H9 (cell line): ENCODE data around the gene KCNMA1. TPM values are rescaled to one million over a fixed set of nuclear protein-coding genes. Genes with fewer than 3 reads are reported as not detected.

Experiments
- DNase-seq: peaks from one replicate; pipeline ENCODE4 v3.0.0-alpha.2; 2017
- H2AFZ ChIP-seq: one replicate; pipeline ENCODE4 v1.6.1; 2013; ENCODE audit warnings: mild to moderate bottlenecking, low read length, control low read depth, moderate library complexity
- H2AK5ac ChIP-seq: 2 replicates; pipeline ENCODE4 v1.6.1; 2013; ENCODE audit warnings: low read length, control low read depth, mixed read lengths; ENCODE audit not compliant: insufficient read length
- H2BK120ac ChIP-seq: one replicate; pipeline ENCODE4 v1.6.1; 2013; ENCODE audit warnings: low read depth, mild to moderate bottlenecking, low read length, control low read depth, inconsistent platforms; ENCODE audit not compliant: poor library complexity, severe bottlenecking
- H2BK12ac ChIP-seq: 2 replicates; pipeline ENCODE4 v1.6.1; 2013; ENCODE audit warnings: low read length, control low read depth, mixed read lengths, low read depth; ENCODE audit not compliant: insufficient read length
- H2BK15ac ChIP-seq: 2 replicates; pipeline ENCODE4 v1.6.1; 2013; ENCODE audit warnings: low read depth, low read length, control low read depth
- H2BK20ac ChIP-seq: one replicate; pipeline ENCODE4 v1.6.1; 2013; ENCODE audit warnings: low read depth, mild to moderate bottlenecking, low read length, control low read depth, inconsistent platforms; ENCODE audit not compliant: poor library complexity, severe bottlenecking
- H2BK5ac ChIP-seq: 2 replicates; pipeline ENCODE4 v1.6.1; 2013; ENCODE audit warnings: low read length, control low read depth, mixed read lengths; ENCODE audit not compliant: insufficient read length
- H3K14ac ChIP-seq: 2 replicates; pipeline ENCODE4 v1.6.1; 2013; ENCODE audit warnings: low read length, control low read depth; ENCODE audit not compliant: insufficient read depth
- H3K18ac ChIP-seq: 2 replicates; pipeline ENCODE4 v1.6.1; 2013; ENCODE audit warnings: low read depth, mild to moderate bottlenecking, mixed read lengths, low read length, control low read depth; ENCODE audit not compliant: insufficient read length
- H3K23ac ChIP-seq: 2 replicates; pipeline ENCODE4 v1.6.1; 2013; ENCODE audit warnings: low read length, control low read depth, mixed read lengths, low read depth; ENCODE audit not compliant: insufficient read length
- H3K23me2 ChIP-seq: 2 replicates; pipeline ENCODE4 v1.6.1; 2013; ENCODE audit warnings: low read depth, mild to moderate bottlenecking, mixed read lengths, low read length, control low read depth; ENCODE audit not compliant: insufficient read length, poor library complexity, severe bottlenecking
- H3K27ac ChIP-seq: 2 replicates; pipeline ENCODE4 v1.5.1; 2013; ENCODE audit warnings: low read length, control low read depth, mixed read lengths, low read depth; ENCODE audit not compliant: insufficient read length
- H3K27me3 ChIP-seq: 2 replicates; pipeline ENCODE4 v1.6.1; 2013; ENCODE audit warnings: low read length, control low read depth, inconsistent platforms; ENCODE audit not compliant: insufficient read depth
- H3K4ac ChIP-seq: 2 replicates; pipeline ENCODE4 v1.6.1; 2013; ENCODE audit warnings: low read depth, mild to moderate bottlenecking, control low read depth, inconsistent platforms, low read length, moderate library complexity
- H3K4me1 ChIP-seq: 2 replicates; pipeline ENCODE4 v1.6.1; 2013; ENCODE audit warnings: low read length, control low read depth, inconsistent platforms; ENCODE audit not compliant: insufficient read depth
- H3K4me2 ChIP-seq: 2 replicates; pipeline ENCODE4 v1.6.1; 2013; ENCODE audit warnings: low read length, control low read depth, mixed read lengths; ENCODE audit not compliant: insufficient read length, insufficient read depth
- H3K56ac ChIP-seq: 2 replicates; pipeline ENCODE4 v1.6.1; 2013; ENCODE audit warnings: low read depth, mild to moderate bottlenecking, mixed read lengths, low read length, control low read depth; ENCODE audit not compliant: insufficient read length
- H3K79me1 ChIP-seq: 2 replicates; pipeline ENCODE4 v1.6.1; 2013; ENCODE audit warnings: low read depth, mild to moderate bottlenecking, moderate library complexity, low read length, control low read depth, inconsistent platforms; ENCODE audit not compliant: insufficient read depth, poor library complexity, severe bottlenecking
- H3K79me2 ChIP-seq: 2 replicates; pipeline ENCODE4 v1.6.1; 2013; ENCODE audit warnings: low read length, control low read depth, inconsistent platforms; ENCODE audit not compliant: insufficient read depth
- H3K9ac ChIP-seq: 2 replicates; pipeline ENCODE4 v1.6.1; 2013; ENCODE audit warnings: low read length, control low read depth, mixed read lengths; ENCODE audit not compliant: insufficient read length; ENCODE audit errors: extremely low read depth
- H3K9me3 ChIP-seq: one replicate; pipeline ENCODE4 v1.6.1; 2013; ENCODE audit warnings: low read depth, low read length, inconsistent platforms; ENCODE audit not compliant: control insufficient read depth
- H3T11ph ChIP-seq: one replicate; pipeline ENCODE4 v1.6.1; 2013; ENCODE audit warnings: mild to moderate bottlenecking, low read length, control low read depth, inconsistent platforms
- H4K20me1 ChIP-seq: one replicate; pipeline ENCODE4 v1.6.1; 2013; ENCODE audit not compliant: control insufficient read depth, insufficient read length, insufficient read depth
- H4K5ac ChIP-seq: 2 replicates; pipeline ENCODE4 v1.6.1; 2013; ENCODE audit warnings: low read depth, mild to moderate bottlenecking, mixed read lengths, low read length, control low read depth; ENCODE audit not compliant: insufficient read length
- H4K8ac ChIP-seq: replicated peaks from 2 replicates; pipeline ENCODE4 v1.6.1; 2013; ENCODE audit warnings: low read length, control low read depth, mixed read lengths, low read depth; ENCODE audit not compliant: insufficient read length
- H4K91ac ChIP-seq: 2 replicates; pipeline ENCODE4 v1.6.1; 2013; ENCODE audit warnings: low read depth, mild to moderate bottlenecking, moderate library complexity, mixed read lengths, low read length, control low read depth; ENCODE audit not compliant: insufficient read length
- H3K27ac Mint-ChIP-seq, 3 experiments: 2 replicates in 2 of 3; 3 replicates in 1 of 3; pipeline ENCODE4 v1.8.0; 2020 to 2021; ENCODE audit warnings: mixed read lengths in 3 of 3, mild to moderate bottlenecking in 1 of 3, moderate library complexity in 1 of 3
- H3K27me3 Mint-ChIP-seq: 2 replicates; pipeline ENCODE4 v1.8.0; 2021; ENCODE audit warnings: low read depth, mild to moderate bottlenecking, moderate library complexity, mixed read lengths
- H3K36me3 Mint-ChIP-seq, 3 experiments: 2 replicates in 2 of 3; 3 replicates in 1 of 3; pipeline ENCODE4 v1.8.0; 2020 to 2021; ENCODE audit warnings: low read depth in 3 of 3, mixed read lengths in 3 of 3; ENCODE audit not compliant: insufficient read depth in 1 of 3
- H3K4me1 Mint-ChIP-seq, 2 experiments: 2 replicates each; pipeline ENCODE4 v1.8.0; 2020; ENCODE audit warnings: mixed read lengths in 2 of 2
- H3K4me3 Mint-ChIP-seq, 2 experiments: 2 replicates in 1 of 2; 3 replicates in 1 of 2; pipeline ENCODE4 v1.8.0; 2020 to 2021; ENCODE audit warnings: mild to moderate bottlenecking in 2 of 2, mixed read lengths in 2 of 2, moderate library complexity in 1 of 2
- H3K9me3 Mint-ChIP-seq, 2 experiments: 2 replicates in 1 of 2; 3 replicates in 1 of 2; pipeline ENCODE4 v1.8.0; 2020; ENCODE audit warnings: mild to moderate bottlenecking in 2 of 2, mixed read lengths in 2 of 2, moderate library complexity in 1 of 2
- WGBS: extraction: QIAGEN DNeasy Blood & Tissue Kit; methylation state at CpG from one replicate; pipeline ENCODE4 v1.1.7; 2013; ENCODE audit warnings: missing lambda C conversion rate, low lambda C conversion rate, mixed read lengths; ENCODE audit not compliant: insufficient read length; ENCODE audit errors: extremely low coverage; 5-methylcytosine and 5-hydroxymethylcytosine counted together
- total RNA-seq: library from RNA; stranded (reverse); gene quantifications from 2 replicates; pipeline ENCODE4 v1.2.1, GENCODE V29; 2021
- TF ChIP-seq, protein P1 (sequence below): fragments of 200-600 bp; sonication (generic); conservative IDR thresholded peaks from 3 replicates; pipeline ENCODE4 v1.8.0; 2021; ENCODE audit warnings: antibody characterized with exemption, mild to moderate bottlenecking

KCNMA1 gene
- total RNA-seq, 1 experiment from 2014 or later: 2.0 TPM

- Histone ChIP-seq H3K4me2 (peak overlapping the region; percentile 54), H3K23me2 (peaks cover 20% of the 10 kb centered on the region), H4K91ac (no peak overlapping the region), H2BK120ac (no peak overlapping the region), H2BK12ac (no peak overlapping the region), H3T11ph (no peak overlapping the region), H2AFZ (no peak overlapping the region), H4K5ac (no peak overlapping the region), H3K9me3 (no peaks in the 10 kb centered on the region), H4K20me1 (no peaks in the 10 kb centered on the region), H3K23ac (no peak overlapping the region), H3K4me1 (no peaks in the 10 kb centered on the region; the same call in 1 of the 2 replicates), H4K8ac (no peak overlapping the region), H3K18ac (no peak overlapping the region), H3K79me1 (no peaks in the 10 kb centered on the region), H3K79me2 (no peaks in the 10 kb centered on the region), H3K4ac (no peak overlapping the region), H2BK15ac (no peak overlapping the region), H2BK5ac (no peak overlapping the region), H2AK5ac (no peak overlapping the region), H3K27ac (no peak overlapping the region), H3K56ac (no peak overlapping the region), H2BK20ac (no peak overlapping the region), H3K14ac (no peak overlapping the region), H3K27me3 (peaks cover 40% of the 10 kb centered on the region), H3K9ac (no peak overlapping the region)
- DNase-seq: peak; percentile 60
- TF ChIP-seq, protein P1, sequence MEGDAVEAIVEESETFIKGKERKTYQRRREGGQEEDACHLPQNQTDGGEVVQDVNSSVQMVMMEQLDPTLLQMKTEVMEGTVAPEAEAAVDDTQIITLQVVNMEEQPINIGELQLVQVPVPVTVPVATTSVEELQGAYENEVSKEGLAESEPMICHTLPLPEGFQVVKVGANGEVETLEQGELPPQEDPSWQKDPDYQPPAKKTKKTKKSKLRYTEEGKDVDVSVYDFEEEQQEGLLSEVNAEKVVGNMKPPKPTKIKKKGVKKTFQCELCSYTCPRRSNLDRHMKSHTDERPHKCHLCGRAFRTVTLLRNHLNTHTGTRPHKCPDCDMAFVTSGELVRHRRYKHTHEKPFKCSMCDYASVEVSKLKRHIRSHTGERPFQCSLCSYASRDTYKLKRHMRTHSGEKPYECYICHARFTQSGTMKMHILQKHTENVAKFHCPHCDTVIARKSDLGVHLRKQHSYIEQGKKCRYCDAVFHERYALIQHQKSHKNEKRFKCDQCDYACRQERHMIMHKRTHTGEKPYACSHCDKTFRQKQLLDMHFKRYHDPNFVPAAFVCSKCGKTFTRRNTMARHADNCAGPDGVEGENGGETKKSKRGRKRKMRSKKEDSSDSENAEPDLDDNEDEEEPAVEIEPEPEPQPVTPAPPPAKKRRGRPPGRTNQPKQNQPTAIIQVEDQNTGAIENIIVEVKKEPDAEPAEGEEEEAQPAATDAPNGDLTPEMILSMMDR: no peak
- Mint-ChIP-seq H3K36me3 (no peaks in the 10 kb centered on the region; a peak in 1 of 7 replicates), H3K27ac (peak overlapping the region in 1 of 3 experiments; percentile 82; a peak in 1 of 7 replicates), H3K4me3 (peak overlapping the region; percentile 84 to 93), H3K27me3 (peaks cover 77% of the 10 kb centered on the region), H3K9me3 (no peaks in the 10 kb centered on the region), H3K4me1 (peaks cover 27 to 33% of the 10 kb centered on the region in 2 experiments)
- no CpG with 5 or more reads among the region's 56 CpGs for WGBS
These were observed 903 bp upstream of the KCNMA1 start for GRCh38 chr10:77638321-77639101.
